ENCODE data around the gene PLAU. TPM values are rescaled to one million over a fixed set of nuclear protein-coding genes. Genes with fewer than 3 reads are reported as not detected.

Gene PLAU
- total and polyA plus RNA-seq, 2 experiments from 2014 or later = 13.3 to 17.5 TPM

GRCh38 chr10:73884017-73884416 lies 26.9 kb upstream of the PLAU start:
- H3K36me3 ChIP-seq (ENCODE audit: insufficient read depth) = no peaks in the 10 kb centered on the region
- no peak for DNase-seq (ENCODE audit: low spot score)

More at GRCh38 chr10:73884017-73884416, 26.9 kb upstream of the PLAU start:
- Mint-ChIP-seq H3K4me3 (no peak overlapping the region), H3K36me3 (ENCODE audit: low read depth) (no peaks in the 10 kb centered on the region), H3K27ac (no peak overlapping the region), H3K9me3 (no peaks in the 10 kb centered on the region), H3K27me3 (ENCODE audit: insufficient read depth, low read depth, poor library complexity) (peaks cover 2% of the 10 kb centered on the region), H3K4me1 (peaks cover 18% of the 10 kb centered on the region)
- TF ChIP-seq JUNB (IDR thresholded peaks at IDR 0.05; ENCODE audit: unreplicated experiment) = no peak
- TF ChIP-seq ZNF462 (CRISPR knock-in tag; IDR thresholded peaks at IDR 0.05) = no peak
- TF ChIP-seq EZH2phosphoT487 (IDR thresholded peaks at IDR 0.05; ENCODE audit: unreplicated experiment) = no peak
- no peak for TF ChIP-seq EZH2 (IDR thresholded peaks at IDR 0.05; ENCODE audit: low read depth, unreplicated experiment)
- TF ChIP-seq, protein P1, sequence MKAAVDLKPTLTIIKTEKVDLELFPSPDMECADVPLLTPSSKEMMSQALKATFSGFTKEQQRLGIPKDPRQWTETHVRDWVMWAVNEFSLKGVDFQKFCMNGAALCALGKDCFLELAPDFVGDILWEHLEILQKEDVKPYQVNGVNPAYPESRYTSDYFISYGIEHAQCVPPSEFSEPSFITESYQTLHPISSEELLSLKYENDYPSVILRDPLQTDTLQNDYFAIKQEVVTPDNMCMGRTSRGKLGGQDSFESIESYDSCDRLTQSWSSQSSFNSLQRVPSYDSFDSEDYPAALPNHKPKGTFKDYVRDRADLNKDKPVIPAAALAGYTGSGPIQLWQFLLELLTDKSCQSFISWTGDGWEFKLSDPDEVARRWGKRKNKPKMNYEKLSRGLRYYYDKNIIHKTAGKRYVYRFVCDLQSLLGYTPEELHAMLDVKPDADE (IDR thresholded peaks at IDR 0.05) = no peak
- TF ChIP-seq, protein P2, sequence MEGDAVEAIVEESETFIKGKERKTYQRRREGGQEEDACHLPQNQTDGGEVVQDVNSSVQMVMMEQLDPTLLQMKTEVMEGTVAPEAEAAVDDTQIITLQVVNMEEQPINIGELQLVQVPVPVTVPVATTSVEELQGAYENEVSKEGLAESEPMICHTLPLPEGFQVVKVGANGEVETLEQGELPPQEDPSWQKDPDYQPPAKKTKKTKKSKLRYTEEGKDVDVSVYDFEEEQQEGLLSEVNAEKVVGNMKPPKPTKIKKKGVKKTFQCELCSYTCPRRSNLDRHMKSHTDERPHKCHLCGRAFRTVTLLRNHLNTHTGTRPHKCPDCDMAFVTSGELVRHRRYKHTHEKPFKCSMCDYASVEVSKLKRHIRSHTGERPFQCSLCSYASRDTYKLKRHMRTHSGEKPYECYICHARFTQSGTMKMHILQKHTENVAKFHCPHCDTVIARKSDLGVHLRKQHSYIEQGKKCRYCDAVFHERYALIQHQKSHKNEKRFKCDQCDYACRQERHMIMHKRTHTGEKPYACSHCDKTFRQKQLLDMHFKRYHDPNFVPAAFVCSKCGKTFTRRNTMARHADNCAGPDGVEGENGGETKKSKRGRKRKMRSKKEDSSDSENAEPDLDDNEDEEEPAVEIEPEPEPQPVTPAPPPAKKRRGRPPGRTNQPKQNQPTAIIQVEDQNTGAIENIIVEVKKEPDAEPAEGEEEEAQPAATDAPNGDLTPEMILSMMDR (conservative IDR thresholded peaks at IDR 0.05; ENCODE audit: low read depth in 2 of 2) = no peak
- TF ChIP-seq POLR2AphosphoS5 (IDR thresholded peaks at IDR 0.05; ENCODE audit: low read depth) = no peak
- TF ChIP-seq ZNF331 (CRISPR knock-in tag; IDR thresholded peaks at IDR 0.05; ENCODE audit: low read depth) = no peak
- TF ChIP-seq STAT1 (IDR thresholded peaks at IDR 0.05; ENCODE audit: unreplicated experiment) = no peak
- no peak for TF ChIP-seq ZNF114 (CRISPR knock-in tag; IDR thresholded peaks at IDR 0.05)
- no peak for TF ChIP-seq CREB1 (CRISPR knock-in tag; IDR thresholded peaks at IDR 0.05; ENCODE audit: low read depth)
- no peak for TF ChIP-seq NANOG (IDR thresholded peaks at IDR 0.05; ENCODE audit: borderline replicate concordance)
- no peak for TF ChIP-seq REST (IDR thresholded peaks at IDR 0.05; ENCODE audit: unreplicated experiment)
- H2AFZ ChIP-seq = no peak overlapping the region
- no peaks in the 10 kb centered on the region for H3K9me2 ChIP-seq (ENCODE audit: insufficient read depth)
- H3K4me2 ChIP-seq = no peak overlapping the region
- no peaks in the 10 kb centered on the region for H3F3A ChIP-seq (replicated peaks; ENCODE audit: low read depth)
- H3K4me3 ChIP-seq = no peak overlapping the region
- ATAC-seq = no peak
- no peaks in the 10 kb centered on the region; the same call in 1 of the 2 replicates for H4K20me1 ChIP-seq (replicated peaks; ENCODE audit: insufficient read depth)
- no peaks in the 10 kb centered on the region for H3K27me3 ChIP-seq (ENCODE audit: insufficient read depth)
- no peaks in the 10 kb centered on the region for H3K79me2 ChIP-seq (replicated peaks; ENCODE audit: insufficient read depth)
- no peak overlapping the region for H3K27ac ChIP-seq (ENCODE audit: low read depth)
- peaks cover 9% of the 10 kb centered on the region; the same call in 1 of the 2 replicates for H3K4me1 ChIP-seq (ENCODE audit: insufficient read depth)
